NCI-H1436 treated with DMSO at 0.1 percent for 48 hours (cell line): Measurements from ENCODE around the gene CCDC150.
A peak's percentile ranks its signal among the peaks of the same experiment; 100 is the strongest.
"Not testable (repeated sequence)": the region's sequence is repeated elsewhere in the genome, so short reads cannot be mapped to it uniquely, and the experiment has no call there.

Experiments used
- DNase-seq: peaks from one replicate; lab custom pipeline; 2025; lab: John Stamatoyannopoulos, UW

CCDC150 gene

GRCh38 chr2:196639180-196640030 lies at the start of gene CCDC150:
TSS of gene CCDC150 (plus strand) at chr2:196639715. CDS start at chr2:196639767, 52 bp downstream.
- peak; percentile 69 for DNase-seq

- DNase-seq = no peak
Observed at GRCh38 chr2:196590286-196590685, 49.2 kb upstream of the CCDC150 start.

DNA sequence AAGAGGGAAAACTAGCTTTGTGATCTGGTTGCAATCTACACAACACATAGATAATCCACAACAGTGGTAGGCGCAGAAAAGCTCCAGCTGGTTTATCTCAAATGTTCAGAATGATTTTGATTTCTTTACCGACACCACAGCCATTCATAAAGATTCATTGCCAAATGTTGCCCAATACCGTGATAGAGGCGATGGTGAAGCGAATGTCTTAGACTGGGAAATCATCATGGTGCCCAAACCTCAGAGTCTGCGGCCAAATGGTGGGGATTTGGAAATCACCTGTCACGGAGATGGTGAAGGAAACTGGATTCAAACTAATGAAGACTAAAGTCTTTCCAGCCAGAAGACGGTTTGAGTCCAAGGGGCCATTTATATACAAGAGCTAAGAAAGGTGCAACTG lies 48.5 kb upstream of the CCDC150 start:
- no peak for DNase-seq

GRCh38 chr2:196591621-196592022 lies 47.9 kb upstream of the CCDC150 start:
- DNase-seq = no peak

DNA sequence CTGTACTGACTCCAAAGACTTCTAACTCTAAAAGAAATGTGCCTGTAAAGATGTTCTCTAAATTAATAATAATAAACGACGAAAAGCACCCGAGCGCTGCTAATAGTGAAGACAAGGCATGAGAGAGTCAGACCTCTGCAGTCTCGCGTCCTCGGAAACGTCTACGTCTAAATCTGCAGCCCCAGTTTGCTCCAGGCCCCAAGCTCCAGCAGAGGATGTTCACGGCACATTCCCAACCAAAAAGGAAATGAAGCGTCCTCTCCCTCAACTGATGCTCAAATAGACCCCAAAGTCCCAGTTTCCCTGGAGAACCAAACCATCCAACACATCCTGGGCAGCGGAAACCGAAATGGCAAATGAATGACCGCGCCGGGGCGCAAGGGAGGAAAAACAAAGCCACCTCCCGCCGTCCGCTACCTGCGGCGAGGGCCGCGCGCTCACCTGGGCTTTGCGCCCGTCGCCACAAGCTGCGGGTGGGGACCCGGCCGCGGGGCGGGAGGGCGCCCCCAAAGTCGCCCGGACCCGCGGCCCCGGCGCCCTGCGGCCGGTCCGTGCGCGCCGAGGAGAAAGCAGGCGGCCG lies 47.1 kb upstream of the CCDC150 start:
- no peak for DNase-seq

DNA sequence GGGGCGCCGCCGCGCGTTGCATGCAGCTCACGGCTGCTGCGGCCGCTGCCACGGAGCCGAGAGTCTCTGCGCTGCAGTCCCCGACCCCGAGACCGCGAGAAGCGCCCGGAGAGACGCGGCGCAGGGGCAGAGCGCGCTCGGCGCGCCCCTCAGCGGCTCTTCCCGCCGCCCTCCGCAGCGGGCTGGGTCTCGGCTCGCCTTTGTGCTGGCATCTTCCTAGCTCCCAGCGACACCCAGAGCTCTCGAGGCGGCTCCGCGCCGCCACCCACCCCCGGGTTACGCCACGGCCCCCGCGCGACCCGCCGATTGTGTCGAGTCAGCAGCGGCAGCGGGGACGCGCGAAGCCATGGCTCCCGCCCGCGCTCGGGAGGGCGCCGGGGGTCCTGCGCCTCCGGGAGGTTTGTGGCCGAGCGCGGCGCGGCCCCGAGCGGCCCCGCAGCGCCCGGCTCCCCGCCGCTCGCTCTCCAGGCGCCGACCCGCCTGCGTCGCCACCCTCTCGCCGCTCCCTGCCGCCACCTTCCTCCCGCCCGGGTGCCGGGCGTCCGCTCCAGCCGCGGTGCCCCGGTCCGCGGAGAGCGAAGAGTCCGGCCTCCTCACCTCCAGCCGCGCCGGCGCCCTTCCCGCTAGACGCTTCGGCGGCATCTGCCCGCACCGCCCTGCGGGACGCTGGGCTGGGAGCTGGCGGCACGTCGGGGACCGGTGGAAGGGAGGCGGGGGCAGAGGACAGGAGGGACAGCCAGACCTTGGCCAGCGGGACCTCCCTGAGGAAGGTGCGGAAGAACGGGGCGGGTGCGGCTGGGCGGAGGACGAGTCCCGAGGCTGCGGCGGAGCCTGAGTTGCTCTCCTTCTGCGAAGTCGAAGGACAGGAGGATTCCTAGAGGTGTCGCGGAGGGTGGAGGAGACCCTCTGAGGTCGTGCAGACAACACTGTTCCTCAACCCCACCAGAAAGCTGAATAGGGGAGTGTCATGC lies 46.3 kb upstream of the CCDC150 start, which contains the start of gene HECW2:
TSS of gene HECW2 (minus strand) at position 644 of the 971 bp plus-strand sequence.
- DNase-seq = no peak

GRCh38 chr2:196594158-196594557 lies 45.4 kb upstream of the CCDC150 start:
- no peak for DNase-seq

DNA sequence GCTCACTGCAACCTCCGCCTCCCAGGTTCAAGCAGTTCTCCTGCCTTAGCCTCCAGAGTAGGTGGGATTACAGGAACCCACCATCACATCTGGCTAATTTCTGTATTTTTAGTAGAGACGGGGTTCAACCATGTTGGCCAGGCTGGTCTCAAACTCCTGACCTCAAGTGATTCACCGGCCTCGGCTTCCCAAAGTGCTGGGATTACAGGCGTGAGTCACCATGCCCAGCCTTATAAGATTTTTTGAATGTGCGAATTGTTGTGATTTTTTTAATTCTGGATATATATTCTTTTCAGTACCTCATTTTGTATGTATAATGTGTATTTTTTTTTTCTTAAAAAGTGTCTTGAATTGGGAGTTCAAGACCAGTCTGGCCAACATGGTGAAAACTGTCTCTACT lies 42.0 kb upstream of the CCDC150 start:
- DNase-seq = no peak

- DNase-seq = no peak
Observed at GRCh38 chr2:196598412-196598811, 41.1 kb upstream of the CCDC150 start.

GRCh38 chr2:196598846-196599245 lies 40.7 kb upstream of the CCDC150 start:
- DNase-seq = no peak

- DNase-seq = no peak
Observed at GRCh38 chr2:196601430-196602306, 37.8 kb upstream of the CCDC150 start.

DNA sequence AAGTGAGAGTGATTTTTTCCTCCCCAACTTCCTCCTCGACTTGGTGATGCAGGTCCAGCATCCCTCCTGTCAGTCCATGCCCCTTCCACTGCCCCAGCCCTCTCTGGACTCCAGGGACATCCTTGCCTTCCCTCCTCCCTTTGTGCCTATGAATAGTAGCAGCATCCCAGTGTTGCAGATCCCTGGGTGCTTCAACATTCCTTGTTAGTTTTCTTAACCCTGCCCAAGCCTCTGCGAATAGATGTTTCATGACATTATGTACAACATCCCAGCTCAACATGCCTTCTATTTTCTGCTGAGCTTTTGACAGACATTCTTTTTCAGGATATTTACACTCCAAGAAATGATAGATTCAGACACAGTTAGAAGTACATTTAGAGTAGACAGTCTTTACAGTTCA lies 35.3 kb upstream of the CCDC150 start:
- DNase-seq = no peak

- DNase-seq = no peak
Observed at GRCh38 chr2:196606516-196606915, 33.0 kb upstream of the CCDC150 start.

DNA sequence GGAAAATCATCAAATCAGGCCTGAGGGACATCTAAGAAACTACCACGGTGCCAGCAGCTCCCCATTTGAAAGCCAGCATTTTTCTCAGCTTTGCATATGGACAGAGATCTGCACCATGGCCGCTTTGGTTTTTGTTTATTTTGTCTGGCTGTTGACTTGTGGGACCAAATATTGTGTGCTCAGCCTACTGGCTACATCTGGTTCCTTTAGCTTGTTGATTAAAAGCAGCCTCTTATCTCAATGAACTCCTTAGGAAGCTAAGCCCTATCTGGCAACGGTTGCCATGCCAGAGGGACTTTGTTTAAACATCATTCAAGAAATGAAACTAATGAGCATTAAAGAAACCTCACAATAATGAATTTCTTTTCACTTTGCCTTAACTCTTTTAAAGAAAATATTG lies 32.4 kb upstream of the CCDC150 start:
- no peak for DNase-seq

- not testable (repeated sequence) for DNase-seq
Observed at GRCh38 chr2:196607896-196608295, 31.6 kb upstream of the CCDC150 start.

GRCh38 chr2:196609806-196610205 lies 29.7 kb upstream of the CCDC150 start:
- no peak for DNase-seq

DNA sequence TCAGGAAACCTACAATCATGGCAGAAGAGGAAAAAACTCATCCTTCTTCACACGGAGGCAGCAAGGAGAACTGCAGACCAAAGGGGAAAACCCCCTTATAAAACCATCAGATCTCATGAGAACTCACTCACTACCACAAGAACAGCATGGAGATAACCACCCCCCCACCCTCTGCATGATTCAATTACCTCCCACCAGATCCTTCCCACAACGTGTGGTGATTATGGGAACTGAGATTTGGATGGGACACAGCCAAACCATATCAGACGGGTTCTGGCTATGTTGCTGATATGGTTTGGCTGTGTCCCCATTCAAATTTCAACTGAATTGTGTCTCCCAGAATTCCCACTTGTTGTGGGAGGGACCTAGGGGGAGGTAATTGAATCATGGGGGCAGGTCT lies 28.7 kb upstream of the CCDC150 start:
- no peak for DNase-seq

DNA sequence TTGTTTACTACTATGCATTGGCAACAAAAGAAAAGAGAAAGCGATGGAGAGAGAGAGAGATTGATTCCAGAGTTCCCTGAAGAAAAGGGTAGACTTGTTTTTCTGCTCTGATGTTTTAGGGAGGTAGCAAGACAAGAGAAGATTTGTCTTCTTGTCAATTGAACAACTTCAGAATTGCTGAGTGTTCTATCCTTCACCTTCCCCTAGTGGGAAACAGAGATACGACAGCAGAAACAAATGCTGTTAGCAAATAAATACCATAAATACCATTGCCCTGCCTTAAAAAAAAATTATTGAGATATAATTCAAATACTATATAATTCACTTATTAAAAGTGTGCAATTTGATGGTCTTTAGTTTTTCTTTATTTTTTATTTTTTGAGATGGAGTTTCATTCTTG lies 26.2 kb upstream of the CCDC150 start:
- no peak for DNase-seq

- DNase-seq = no peak
Observed at GRCh38 chr2:196617430-196617829, 22.1 kb upstream of the CCDC150 start.

DNA sequence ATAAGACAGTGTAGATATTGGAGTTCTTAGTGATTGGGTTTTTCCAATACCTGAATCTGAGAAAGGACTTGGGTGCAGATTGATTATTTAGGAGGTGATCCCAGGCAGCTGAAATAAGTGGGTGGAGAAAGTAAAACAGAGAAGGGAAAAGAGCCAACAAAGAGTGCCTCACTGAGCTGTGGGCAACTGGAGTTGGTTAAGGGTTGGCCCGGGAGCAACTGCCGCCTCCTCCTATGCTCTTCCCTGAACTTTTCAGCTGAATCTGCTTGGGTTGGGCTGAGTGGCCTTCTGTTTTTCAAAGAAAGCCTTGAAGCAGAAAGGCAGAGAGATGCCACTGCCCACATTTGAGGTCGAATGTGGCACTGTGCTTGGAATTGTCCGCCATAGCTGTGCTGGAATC lies 20.9 kb upstream of the CCDC150 start:
- no peak for DNase-seq

- DNase-seq = no peak
Observed at GRCh38 chr2:196630531-196630930, 9.0 kb upstream of the CCDC150 start.
